Peyer's patch (tissue), 4 donors: ENCODE data around the gene CIZ1.

ENCODE experiments used
- POLR2A ChIP-seq, 2 donors: fragments of 450-650 bp; IDR thresholded peaks; one replicate each; pipeline ENCODE4 v1.5.1; 2017; ENCODE audit warnings: antibody characterized with exemption in 2 of 2, mild to moderate bottlenecking in 2 of 2, moderate library complexity in 2 of 2
- TF ChIP-seq, protein P1 (sequence below), 6 experiments: fragments of 450-650 bp in 4 of 6; fragments of 200-600 bp in 2 of 6; sonication (generic) in 1 of 6; IDR thresholded peaks; one replicate each; pipeline ENCODE4 v1.5.1; 2017 to 2019; ENCODE audit warnings: antibody characterized with exemption in 6 of 6, mild to moderate bottlenecking in 3 of 6, moderate library complexity in 1 of 6

DNA sequence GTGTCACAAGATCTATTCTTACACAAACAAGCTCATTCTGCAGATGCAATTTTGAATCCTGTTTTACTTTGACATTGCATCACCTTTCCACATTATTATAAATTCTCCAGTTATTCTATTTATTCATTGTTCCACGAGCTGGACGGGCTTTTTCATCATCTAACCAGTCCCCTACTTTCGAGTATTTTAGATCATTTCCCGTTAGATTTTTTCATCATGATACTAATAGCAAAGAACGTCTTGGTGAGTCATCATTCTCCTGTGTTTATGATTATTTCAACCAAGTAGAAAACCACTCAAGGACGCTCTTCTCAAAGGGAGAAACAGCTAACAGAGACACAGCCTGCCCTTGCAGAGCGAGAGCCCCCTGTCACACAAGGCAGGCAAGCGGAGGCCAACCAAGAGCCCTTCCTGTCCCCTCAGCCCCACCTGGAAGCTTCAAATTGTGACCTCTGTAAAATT lies 16.2 kb downstream of the CIZ1 start:
- no peak for TF ChIP-seq POLR2A (IDR thresholded peaks at IDR 0.05)
- TF ChIP-seq, protein P1, sequence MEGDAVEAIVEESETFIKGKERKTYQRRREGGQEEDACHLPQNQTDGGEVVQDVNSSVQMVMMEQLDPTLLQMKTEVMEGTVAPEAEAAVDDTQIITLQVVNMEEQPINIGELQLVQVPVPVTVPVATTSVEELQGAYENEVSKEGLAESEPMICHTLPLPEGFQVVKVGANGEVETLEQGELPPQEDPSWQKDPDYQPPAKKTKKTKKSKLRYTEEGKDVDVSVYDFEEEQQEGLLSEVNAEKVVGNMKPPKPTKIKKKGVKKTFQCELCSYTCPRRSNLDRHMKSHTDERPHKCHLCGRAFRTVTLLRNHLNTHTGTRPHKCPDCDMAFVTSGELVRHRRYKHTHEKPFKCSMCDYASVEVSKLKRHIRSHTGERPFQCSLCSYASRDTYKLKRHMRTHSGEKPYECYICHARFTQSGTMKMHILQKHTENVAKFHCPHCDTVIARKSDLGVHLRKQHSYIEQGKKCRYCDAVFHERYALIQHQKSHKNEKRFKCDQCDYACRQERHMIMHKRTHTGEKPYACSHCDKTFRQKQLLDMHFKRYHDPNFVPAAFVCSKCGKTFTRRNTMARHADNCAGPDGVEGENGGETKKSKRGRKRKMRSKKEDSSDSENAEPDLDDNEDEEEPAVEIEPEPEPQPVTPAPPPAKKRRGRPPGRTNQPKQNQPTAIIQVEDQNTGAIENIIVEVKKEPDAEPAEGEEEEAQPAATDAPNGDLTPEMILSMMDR (IDR thresholded peaks at IDR 0.05), result no peak
